Prostate gland (tissue), 2 donors: ENCODE data around the gene ANAPC16.

Source experiments
- POLR2A ChIP-seq: fragments of 450-650 bp; IDR thresholded peaks from one replicate; pipeline ENCODE4 v1.6.1; 2016; ENCODE audit warnings: antibody characterized with exemption, mild to moderate bottlenecking
- TF ChIP-seq, protein P1 (sequence below), 4 experiments: fragments of 200-600 bp in 2 of 4; fragments of 450-650 bp in 2 of 4; sonication (generic) in 2 of 4; IDR thresholded peaks; 1 replicate in 3 of 4; 2 replicates in 1 of 4; pipeline ENCODE4 v1.5.1; 2016 to 2019; ENCODE audit warnings: antibody characterized with exemption in 4 of 4, mild to moderate bottlenecking in 2 of 4, moderate library complexity in 2 of 4

DNA sequence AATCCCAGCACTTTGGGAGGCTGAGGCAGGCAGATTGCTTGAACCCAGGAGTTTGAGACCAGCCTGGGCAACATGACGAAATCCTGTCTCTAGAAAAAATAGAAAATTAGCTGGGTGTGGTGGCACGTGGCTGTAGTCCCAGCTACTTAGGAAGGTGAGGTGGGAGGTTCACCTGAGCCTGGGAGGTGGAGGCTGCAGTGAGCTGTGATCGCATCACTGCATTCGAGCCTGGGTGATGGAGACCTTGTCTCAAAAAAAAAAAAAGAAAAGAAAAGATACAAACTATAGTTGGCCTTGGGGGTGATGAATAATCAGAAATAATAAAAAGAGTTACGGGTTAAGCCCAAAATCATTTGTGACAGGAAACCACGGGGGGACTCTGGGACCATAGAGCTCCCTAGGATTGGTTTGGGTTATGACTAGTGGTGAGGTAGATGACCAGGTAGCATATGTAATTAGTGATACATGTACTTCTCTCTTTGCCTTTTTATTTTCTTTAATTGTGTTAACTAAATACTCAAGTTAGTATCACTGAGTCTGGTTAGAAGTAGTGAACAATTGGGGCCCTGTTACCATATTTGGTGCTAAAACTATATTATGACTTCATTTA, 10.7 kb downstream of the ANAPC16 start:
- TF ChIP-seq, protein P1, sequence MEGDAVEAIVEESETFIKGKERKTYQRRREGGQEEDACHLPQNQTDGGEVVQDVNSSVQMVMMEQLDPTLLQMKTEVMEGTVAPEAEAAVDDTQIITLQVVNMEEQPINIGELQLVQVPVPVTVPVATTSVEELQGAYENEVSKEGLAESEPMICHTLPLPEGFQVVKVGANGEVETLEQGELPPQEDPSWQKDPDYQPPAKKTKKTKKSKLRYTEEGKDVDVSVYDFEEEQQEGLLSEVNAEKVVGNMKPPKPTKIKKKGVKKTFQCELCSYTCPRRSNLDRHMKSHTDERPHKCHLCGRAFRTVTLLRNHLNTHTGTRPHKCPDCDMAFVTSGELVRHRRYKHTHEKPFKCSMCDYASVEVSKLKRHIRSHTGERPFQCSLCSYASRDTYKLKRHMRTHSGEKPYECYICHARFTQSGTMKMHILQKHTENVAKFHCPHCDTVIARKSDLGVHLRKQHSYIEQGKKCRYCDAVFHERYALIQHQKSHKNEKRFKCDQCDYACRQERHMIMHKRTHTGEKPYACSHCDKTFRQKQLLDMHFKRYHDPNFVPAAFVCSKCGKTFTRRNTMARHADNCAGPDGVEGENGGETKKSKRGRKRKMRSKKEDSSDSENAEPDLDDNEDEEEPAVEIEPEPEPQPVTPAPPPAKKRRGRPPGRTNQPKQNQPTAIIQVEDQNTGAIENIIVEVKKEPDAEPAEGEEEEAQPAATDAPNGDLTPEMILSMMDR (IDR thresholded peaks at IDR 0.05): no peak
- no peak for TF ChIP-seq POLR2A
